GM12872 (cell line): ENCODE results near the gene THNSL1.

Source experiments
- CTCF ChIP-seq: IDR thresholded peaks from 3 replicates; pipeline ENCODE4 v1.5.1; 2011; ENCODE audit warnings: low read depth, mild to moderate bottlenecking, low read length, moderate library complexity; ENCODE audit not compliant: insufficient read depth

THNSL1 gene

GRCh38 chr10:25072786-25073185 lies 56.4 kb downstream of the THNSL1 start:
- TF ChIP-seq CTCF: no peak

GRCh38 chr10:25075825-25076224 lies 59.4 kb downstream of the THNSL1 start:
- no peak for TF ChIP-seq CTCF
